PFSK-1 (cell line): ENCODE measurements around the gene TEX101.

Experiments
- FOXP2 ChIP-seq: optimal IDR thresholded peaks from 2 replicates; pipeline ENCODE3; 2011; ENCODE audit warnings: borderline replicate concordance, control low read depth, inconsistent platforms; ENCODE audit not compliant: insufficient read depth; ENCODE audit errors: extremely low read length, extremely low read depth
- POLR2AphosphoS5 ChIP-seq: IDR thresholded peaks from 2 replicates; pipeline ENCODE4 v1.6.1; 2012; ENCODE audit warnings: low read depth, mild to moderate bottlenecking, control low read depth, low read length, moderate library complexity
- SIN3A ChIP-seq: IDR thresholded peaks from 2 replicates; pipeline ENCODE4 v1.6.1; 2012; ENCODE audit warnings: mild to moderate bottlenecking, low read length, moderate library complexity, borderline replicate concordance; ENCODE audit not compliant: insufficient read depth
- TAF1 ChIP-seq: IDR thresholded peaks from 2 replicates; pipeline ENCODE4 v1.6.1; 2012; ENCODE audit warnings: low read length, control low read depth, borderline replicate concordance; ENCODE audit not compliant: insufficient read depth
- TF ChIP-seq, protein P1 (sequence below), 2 experiments: IDR thresholded peaks; 2 replicates each; pipeline versions ENCODE4 v1.6.1 to v1.8.0; 2011 to 2012; ENCODE audit warnings: low read depth in 2 of 2, low read length in 2 of 2, control low read depth in 1 of 2, inconsistent platforms in 1 of 2, mild to moderate bottlenecking in 1 of 2, moderate library complexity in 1 of 2; ENCODE audit not compliant: insufficient read depth in 1 of 2

TEX101 gene

DNA sequence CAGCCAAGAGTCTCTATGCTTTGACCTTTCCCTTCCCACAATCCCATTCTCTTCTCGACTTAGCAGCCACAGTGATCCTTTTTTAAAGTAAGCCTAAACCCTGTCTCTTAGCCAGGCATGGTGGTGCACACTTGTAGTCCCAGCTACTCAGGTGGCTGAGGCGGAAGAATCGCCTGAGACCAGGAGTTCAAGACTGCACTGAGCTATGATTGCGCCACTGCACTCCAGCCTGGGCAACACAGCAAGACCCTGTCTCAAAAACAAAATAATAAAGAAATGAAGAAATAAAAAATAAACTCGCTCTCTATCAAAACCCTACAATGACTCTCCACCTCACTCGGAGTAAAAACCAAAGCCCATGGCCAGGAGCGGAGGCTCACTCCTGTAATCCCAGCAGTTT lies 14.7 kb downstream of the TEX101 start:
- TF ChIP-seq POLR2AphosphoS5 (no peak), SIN3A (no peak), TAF1 (no peak), FOXP2 (no peak)
- TF ChIP-seq, protein P1, sequence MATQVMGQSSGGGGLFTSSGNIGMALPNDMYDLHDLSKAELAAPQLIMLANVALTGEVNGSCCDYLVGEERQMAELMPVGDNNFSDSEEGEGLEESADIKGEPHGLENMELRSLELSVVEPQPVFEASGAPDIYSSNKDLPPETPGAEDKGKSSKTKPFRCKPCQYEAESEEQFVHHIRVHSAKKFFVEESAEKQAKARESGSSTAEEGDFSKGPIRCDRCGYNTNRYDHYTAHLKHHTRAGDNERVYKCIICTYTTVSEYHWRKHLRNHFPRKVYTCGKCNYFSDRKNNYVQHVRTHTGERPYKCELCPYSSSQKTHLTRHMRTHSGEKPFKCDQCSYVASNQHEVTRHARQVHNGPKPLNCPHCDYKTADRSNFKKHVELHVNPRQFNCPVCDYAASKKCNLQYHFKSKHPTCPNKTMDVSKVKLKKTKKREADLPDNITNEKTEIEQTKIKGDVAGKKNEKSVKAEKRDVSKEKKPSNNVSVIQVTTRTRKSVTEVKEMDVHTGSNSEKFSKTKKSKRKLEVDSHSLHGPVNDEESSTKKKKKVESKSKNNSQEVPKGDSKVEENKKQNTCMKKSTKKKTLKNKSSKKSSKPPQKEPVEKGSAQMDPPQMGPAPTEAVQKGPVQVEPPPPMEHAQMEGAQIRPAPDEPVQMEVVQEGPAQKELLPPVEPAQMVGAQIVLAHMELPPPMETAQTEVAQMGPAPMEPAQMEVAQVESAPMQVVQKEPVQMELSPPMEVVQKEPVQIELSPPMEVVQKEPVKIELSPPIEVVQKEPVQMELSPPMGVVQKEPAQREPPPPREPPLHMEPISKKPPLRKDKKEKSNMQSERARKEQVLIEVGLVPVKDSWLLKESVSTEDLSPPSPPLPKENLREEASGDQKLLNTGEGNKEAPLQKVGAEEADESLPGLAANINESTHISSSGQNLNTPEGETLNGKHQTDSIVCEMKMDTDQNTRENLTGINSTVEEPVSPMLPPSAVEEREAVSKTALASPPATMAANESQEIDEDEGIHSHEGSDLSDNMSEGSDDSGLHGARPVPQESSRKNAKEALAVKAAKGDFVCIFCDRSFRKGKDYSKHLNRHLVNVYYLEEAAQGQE (IDR thresholded peaks at IDR 0.05; ENCODE audit: insufficient read depth in 1 of 2, low read depth in 2 of 2, low read length in 2 of 2), result no peak

DNA sequence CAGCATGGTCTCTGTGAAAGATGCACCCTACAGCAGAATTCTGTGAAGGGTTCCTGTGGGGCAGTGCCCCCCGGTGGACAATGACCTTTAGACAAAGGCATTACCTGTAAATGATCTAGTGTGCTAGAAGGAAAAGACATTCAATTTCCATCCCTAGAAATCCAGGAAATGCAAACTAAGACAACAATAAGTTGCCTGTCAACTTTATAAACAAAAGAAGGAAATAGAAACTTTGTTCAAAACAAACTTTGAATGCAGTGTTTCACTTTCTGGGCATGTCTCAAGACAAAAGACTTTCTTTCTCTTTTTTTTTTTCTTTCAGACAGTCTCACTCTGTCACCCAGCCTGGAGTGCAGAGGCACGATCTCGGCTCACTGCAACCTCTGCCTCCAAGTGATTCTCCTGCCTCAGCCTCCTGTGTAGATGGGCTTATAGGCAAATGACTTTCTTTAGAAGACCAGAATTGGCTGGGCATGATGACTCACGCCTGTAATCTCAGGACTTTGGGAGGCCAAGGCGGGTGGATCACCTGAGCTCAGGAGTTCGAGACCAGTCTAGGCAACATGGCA lies 15.5 kb downstream of the TEX101 start:
- TF ChIP-seq TAF1 (no peak), POLR2AphosphoS5 (no peak), SIN3A (no peak), FOXP2 (no peak)
- TF ChIP-seq, protein P1 (IDR thresholded peaks at IDR 0.05; ENCODE audit: insufficient read depth in 1 of 2, low read depth in 2 of 2, low read length in 2 of 2), result no peak

DNA sequence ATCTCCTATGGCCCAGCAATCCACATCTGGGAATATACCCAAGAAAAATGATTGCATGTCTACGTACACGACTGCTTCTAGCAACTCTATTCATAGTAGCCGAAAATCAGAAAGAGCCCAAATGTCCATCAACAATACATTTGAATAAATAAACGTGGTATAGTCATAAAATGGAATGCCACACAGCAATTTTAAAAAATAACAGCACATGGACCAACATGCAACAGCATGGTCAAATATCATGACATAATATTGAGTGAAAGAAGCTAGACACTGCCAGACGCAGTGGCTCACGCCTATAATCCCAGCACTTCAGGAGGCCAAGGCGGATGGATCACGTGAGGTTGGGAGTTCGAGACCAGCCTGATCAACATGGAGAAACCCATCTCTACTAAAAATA lies 16.3 kb downstream of the TEX101 start:
- TF ChIP-seq POLR2AphosphoS5 (no peak), SIN3A (no peak), FOXP2 (no peak), TAF1 (no peak)
- TF ChIP-seq, protein P1 (IDR thresholded peaks at IDR 0.05; ENCODE audit: insufficient read depth in 1 of 2, low read depth in 2 of 2, low read length in 2 of 2), result no peak

DNA sequence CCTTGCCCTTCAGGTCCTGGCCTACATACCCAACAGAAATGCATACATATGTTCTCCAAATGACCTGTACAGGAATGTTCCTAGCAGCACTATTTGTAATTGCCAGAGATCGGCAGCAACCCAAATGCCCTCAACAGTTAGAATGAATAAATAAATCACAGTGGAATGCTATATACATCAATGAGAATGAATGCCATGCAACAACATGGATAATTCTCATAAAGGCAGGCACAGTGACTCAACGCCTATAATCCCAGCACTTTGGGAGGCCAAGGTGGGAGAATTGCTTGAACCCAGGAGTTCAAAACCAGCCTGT lies 18.6 kb downstream of the TEX101 start:
- TF ChIP-seq SIN3A, result no peak
- no peak for TF ChIP-seq FOXP2
- TF ChIP-seq, protein P1 (IDR thresholded peaks at IDR 0.05; ENCODE audit: insufficient read depth in 1 of 2, low read depth in 2 of 2, low read length in 2 of 2), result no peak
- no peak for TF ChIP-seq POLR2AphosphoS5
- TF ChIP-seq TAF1, result no peak

DNA sequence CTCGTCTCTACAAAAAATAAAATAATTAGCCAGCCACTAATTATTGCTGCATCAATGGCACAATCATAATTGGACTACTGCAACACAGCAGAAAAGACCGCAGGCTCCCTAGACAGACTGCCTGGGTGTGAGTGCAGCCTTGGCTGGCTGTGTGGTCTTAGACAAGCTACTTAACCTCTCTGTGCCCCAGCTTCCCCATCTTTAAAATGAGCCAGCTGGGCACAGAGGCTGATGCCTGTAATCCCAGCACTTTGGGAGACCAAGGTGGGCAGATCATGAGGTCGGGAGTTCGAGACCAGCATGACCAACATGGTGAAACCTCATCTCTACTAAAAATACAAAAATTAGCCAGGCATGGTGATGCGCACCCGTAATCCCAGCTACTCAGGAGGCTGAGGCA lies 19.0 kb downstream of the TEX101 start:
- TF ChIP-seq TAF1 (no peak), SIN3A (no peak), POLR2AphosphoS5 (no peak), FOXP2 (no peak)
- TF ChIP-seq, protein P1 (IDR thresholded peaks at IDR 0.05; ENCODE audit: insufficient read depth in 1 of 2, low read depth in 2 of 2, low read length in 2 of 2), result no peak
